DMS114 treated with DMSO at 0.1 percent for 48 hours (cell line): ENCODE measurements around the gene MCM10.
"Not testable (repeated sequence)": the region's sequence is repeated elsewhere in the genome, so short reads cannot be mapped to it uniquely, and the experiment has no call there.

Source experiments
- DNase-seq: peaks from one replicate; lab custom pipeline; 2025; ENCODE audit not compliant: unreplicated experiment; lab: John Stamatoyannopoulos, UW

The MCM10 gene

GRCh38 chr10:13160934-13161856 is at the start of gene MCM10:
MCM10 (plus strand) TSS chr10:13161558; CDS start chr10:13164203, 2,645 bp downstream.
- DNase-seq = peak; percentile 98

GRCh38 chr10:13113544-13113943 is 47.8 kb upstream of the MCM10 start:
- no peak for DNase-seq

- DNase-seq = no peak
Observed at GRCh38 chr10:13115832-13116803, 45.2 kb upstream of the MCM10 start.

- no peak for DNase-seq
Observed at GRCh38 chr10:13117841-13118783, 43.2 kb upstream of the MCM10 start.

GRCh38 chr10:13118784-13119410 is 42.5 kb upstream of the MCM10 start:
- DNase-seq = no peak

GRCh38 chr10:13120786-13121499 is 40.4 kb upstream of the MCM10 start:
- DNase-seq = no peak

GRCh38 chr10:13121500-13121854 is 39.9 kb upstream of the MCM10 start:
- no peak for DNase-seq

GRCh38 chr10:13136651-13137050 is 24.7 kb upstream of the MCM10 start:
- no peak for DNase-seq

GRCh38 chr10:13139150-13139549 is 22.2 kb upstream of the MCM10 start:
- DNase-seq = no peak

- no peak for DNase-seq
Observed at GRCh38 chr10:13139676-13140075, 21.7 kb upstream of the MCM10 start.

GRCh38 chr10:13140627-13141190 is 20.6 kb upstream of the MCM10 start:
- no peak for DNase-seq

- DNase-seq = no peak
Observed at GRCh38 chr10:13143766-13144165, 17.6 kb upstream of the MCM10 start.

GRCh38 chr10:13144814-13145213 is 16.5 kb upstream of the MCM10 start:
- DNase-seq = no peak

GRCh38 chr10:13146379-13146778 is 15.0 kb upstream of the MCM10 start:
- no peak for DNase-seq

GRCh38 chr10:13147161-13147560 is 14.2 kb upstream of the MCM10 start:
- DNase-seq = no peak

- no peak for DNase-seq
Observed at GRCh38 chr10:13152296-13152695, 9.1 kb upstream of the MCM10 start.

GRCh38 chr10:13155860-13156259 is 5.5 kb upstream of the MCM10 start:
- DNase-seq = not testable (repeated sequence)

- no peak for DNase-seq
Observed at GRCh38 chr10:13158401-13158800, 3.0 kb upstream of the MCM10 start.

GRCh38 chr10:13161857-13162271 is 506 bp downstream of the MCM10 start:
- no peak for DNase-seq
